DMS 273 treated with DMSO at 0.1 percent for 48 hours (cell line): ENCODE results near the gene SNCAIP.

Experiments used
- DNase-seq: peaks from one replicate; lab custom pipeline; 2025; lab: John Stamatoyannopoulos, UW

The SNCAIP gene

DNA sequence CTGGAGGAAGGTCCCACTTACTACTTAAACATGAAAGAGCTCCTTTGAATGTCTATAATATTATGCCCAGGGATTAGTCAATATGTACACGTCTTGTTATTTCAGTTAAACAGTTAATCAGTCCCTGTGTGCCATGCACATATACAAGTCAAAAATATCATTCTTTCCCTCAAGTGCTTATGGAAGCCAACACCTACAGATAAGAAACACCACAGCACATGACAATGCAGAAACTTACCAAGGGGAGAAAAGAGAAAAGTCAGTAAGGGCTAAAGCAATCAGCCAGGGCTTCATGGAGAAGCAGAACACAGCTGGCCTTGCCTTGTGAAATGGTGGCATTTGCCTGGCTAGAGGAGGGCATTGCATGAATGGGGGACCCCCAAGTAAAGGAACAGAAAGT, 88.3 kb downstream of the SNCAIP start:
- DNase-seq: no peak

GRCh38 chr5:122400938-122401337, 88.9 kb downstream of the SNCAIP start:
- DNase-seq: peak; percentile 89

DNA sequence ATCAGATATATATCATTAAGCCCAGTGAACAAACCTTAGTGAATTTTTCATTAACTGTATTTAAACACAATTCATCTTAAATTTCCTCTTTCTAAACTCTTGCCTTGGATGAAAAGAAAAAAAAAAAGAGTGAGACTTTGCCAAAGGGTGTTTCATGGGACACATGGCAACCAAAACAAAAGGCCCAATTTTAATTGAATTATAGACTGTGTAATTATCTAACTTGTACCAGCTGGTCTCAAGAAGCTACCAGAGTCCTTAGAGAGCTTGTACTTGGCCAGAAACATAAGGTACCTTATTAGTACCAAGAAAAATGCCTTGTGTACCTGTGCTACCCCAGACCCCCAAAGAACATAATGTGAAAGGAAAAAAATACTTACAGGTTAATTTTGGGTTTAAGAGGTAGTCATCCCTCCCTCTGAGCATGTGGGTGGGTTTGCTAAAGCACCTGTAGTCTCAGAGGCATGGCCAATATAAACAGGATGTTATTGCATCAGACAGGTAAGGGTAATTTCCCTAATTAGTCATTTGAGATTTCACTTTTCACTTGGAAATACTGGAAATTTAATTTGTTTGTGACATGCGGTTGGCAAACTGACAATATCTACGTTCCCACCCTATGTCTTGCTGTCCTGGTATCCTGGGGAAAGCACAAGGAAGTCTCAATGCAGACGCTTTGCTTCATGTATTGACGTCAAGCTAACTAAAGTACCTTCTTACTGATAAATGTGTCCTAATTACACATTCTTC, 90.1 kb downstream of the SNCAIP start:
- DNase-seq: peak; percentile 48

GRCh38 chr5:122402955-122403685, 91.1 kb downstream of the SNCAIP start:
- no peak for DNase-seq

GRCh38 chr5:122404018-122404417, 92.0 kb downstream of the SNCAIP start:
- DNase-seq: peak; percentile 66

- no peak for DNase-seq
These were observed 92.8 kb downstream of the SNCAIP start for GRCh38 chr5:122404653-122405362.

- DNase-seq: no peak
These were observed 93.7 kb downstream of the SNCAIP start for GRCh38 chr5:122405751-122406150.

DNA sequence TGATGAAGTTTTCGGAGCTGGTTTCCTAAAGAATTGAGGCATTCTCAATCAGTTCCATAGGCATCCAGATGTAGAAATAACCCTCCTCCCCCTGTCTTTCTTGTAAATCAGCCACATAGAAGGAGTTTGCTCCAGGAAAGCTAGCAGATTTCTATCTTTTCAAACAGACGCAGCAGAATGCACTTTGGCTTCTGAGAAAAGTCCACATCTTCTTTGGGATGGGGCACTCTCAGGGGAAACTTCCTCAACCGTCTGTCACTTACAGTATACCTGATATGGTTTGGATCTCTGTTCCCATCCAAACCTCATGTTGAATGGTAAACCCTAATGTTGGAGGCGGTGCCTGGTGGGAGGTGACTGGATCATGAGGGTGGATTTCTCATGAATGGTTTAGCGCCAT, 94.1 kb downstream of the SNCAIP start:
- DNase-seq: no peak

- no peak for DNase-seq
These were observed 96.7 kb downstream of the SNCAIP start for GRCh38 chr5:122408592-122409224.

- DNase-seq: no peak
These were observed 100.9 kb downstream of the SNCAIP start for GRCh38 chr5:122412966-122413365.

GRCh38 chr5:122413722-122414121, 101.7 kb downstream of the SNCAIP start:
- DNase-seq: no peak

GRCh38 chr5:122415030-122415800, 103.2 kb downstream of the SNCAIP start:
- peak; percentile 53 for DNase-seq

DNA sequence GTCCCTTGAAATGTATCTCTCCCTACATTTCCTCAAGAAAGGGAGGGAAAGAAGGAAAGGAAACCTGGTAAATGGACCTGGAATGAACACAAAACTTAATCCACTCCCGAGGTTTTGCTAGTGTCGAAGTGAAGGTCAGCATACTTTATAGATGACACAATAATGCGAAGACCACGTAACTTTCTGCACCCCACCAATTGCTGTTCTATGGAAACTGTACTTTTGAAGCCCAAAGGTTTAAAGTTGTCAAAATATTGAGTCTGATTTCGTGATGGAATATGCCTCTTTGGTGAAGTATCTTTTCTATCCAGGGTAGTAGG, 103.7 kb downstream of the SNCAIP start:
- no peak for DNase-seq

DNA sequence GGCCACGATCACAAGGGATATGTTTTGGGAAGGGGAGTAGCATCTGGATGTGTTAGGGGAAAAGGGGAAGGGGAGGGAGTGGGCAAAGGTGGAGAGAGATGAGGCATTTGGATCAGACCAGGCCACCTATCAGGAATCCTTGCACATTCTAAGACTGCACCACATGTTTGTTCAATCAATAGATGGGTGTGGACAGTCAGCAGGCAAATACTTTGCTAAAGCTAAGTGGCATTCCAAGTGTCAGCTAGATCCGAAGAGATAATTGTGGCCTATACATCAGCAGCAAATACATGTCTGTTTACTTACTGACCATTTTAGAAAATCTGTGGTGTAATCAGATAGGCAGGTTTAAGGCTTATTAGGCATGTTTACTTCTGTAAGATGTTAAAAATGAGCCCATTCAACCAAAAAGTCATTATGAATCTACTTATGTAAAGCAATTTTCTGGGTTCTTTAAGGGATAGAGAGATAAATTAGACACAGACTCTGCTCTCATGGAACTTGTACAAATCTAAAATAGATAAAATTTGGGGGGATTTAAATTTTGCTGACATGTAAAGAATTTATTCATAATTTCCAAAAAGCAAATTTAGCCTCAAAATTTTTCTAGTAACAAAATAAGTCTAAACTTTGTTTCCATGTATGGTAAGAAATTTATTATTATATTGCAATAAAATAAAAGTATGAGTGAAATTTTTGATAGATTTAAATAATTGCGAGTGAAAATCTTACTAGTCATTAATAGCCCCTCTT, 107.3 kb downstream of the SNCAIP start:
- no peak for DNase-seq

GRCh38 chr5:122420091-122420490, 108.1 kb downstream of the SNCAIP start:
- no peak for DNase-seq

GRCh38 chr5:122420537-122421236, 108.7 kb downstream of the SNCAIP start:
- no peak for DNase-seq

DNA sequence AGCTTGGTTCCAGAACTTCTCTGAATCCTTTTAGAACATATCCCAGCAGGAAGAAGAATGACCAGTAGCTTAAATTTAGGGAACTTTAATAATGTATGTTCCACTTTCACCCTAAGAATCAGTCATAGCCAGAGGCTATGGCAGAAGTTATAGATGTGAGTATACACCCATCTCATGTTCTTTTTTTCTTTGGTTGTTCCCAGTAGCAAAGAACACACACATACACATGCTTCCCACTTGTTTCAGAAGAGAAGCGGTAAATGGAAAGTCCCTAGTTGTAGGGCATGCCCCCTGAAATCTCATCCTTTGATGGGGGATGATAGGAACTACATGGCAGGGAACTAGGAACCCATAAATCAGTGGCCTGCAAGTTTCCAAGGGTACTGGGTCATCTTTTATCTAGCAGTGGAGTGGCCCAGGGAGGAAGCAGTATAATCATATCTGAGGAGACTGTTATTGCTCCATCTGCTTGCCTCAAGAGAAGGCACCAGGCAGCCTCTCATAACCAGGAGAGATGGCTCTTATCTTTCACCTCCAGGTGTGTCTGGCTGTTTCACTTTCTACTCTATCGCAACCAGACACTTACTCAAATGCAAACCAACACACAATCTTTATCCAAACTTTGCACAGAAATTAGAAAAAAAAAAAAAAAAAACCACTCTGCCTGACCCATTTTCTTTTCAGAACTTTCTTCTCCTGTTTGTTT, 109.5 kb downstream of the SNCAIP start:
- DNase-seq: no peak

- DNase-seq: no peak
These were observed 111.2 kb downstream of the SNCAIP start for GRCh38 chr5:122423221-122423620.

DNA sequence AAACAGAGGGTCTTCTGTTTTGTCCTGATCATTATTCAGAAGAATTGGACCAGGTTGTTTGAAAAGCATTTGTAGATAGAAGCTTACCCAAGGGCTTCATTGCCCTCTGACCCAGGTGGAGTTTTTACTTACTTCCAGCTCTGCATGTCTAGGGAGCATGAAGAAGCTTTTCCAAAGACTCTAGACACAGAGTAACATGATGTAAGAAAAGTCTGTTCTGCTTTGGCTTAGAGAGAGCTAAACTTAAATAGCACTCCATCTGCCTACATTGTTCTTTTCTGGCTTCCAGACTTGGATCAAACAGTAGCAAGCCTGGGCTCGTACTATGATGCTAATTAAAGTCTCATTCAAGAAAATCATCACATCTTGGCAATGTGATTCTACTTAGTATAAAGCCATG, 112.1 kb downstream of the SNCAIP start:
- DNase-seq: peak; percentile 64

DNA sequence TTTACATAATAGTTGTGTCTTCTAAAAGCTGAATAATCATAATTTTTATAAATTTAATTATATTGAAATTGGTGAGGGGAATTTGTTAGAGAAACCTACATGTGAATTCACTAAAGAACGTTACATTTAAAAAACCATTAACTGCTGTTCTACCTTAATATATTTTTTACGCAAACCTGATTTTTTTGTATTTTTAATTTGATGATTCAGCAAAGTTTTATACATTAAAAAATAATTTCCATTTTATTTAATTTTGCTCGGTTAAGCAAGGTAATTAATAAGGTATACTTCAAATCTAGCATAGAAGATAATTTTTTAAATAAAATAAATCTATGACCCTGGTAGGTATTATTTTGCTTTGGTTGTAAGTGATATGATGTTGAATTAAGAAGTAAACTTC, 114.3 kb downstream of the SNCAIP start:
- DNase-seq: no peak
